22Rv1 (cell line): ENCODE data around the gene SLC9A5.

ENCODE experiments used
- CTCF ChIP-seq: fragments of 450-650 bp; IDR thresholded peaks from 2 replicates; pipeline ENCODE4 v1.5.1; 2017; ENCODE audit warnings: mild to moderate bottlenecking
- ZFX ChIP-seq: fragments of 450-650 bp; IDR thresholded peaks from 2 replicates; pipeline ENCODE4 v1.6.1; 2017; ENCODE audit warnings: antibody characterized with exemption, borderline replicate concordance

- TF ChIP-seq CTCF: no peak
- TF ChIP-seq ZFX: no peak
Observed at GRCh38 chr16:67301080-67301782, 52.5 kb downstream of the SLC9A5 start.
